GM18858 (cell line): Measurements from ENCODE around the gene NKX6-2.
"Not testable (repeated sequence)": the region's sequence is repeated elsewhere in the genome, so short reads cannot be mapped to it uniquely, and the experiment has no call there.

ENCODE experiments used
- ATAC-seq: cut with Tn5 transposase; IDR thresholded peaks from one replicate; pipeline ENCODE4 v1.9.1; 2021; ENCODE audit not compliant: unreplicated experiment

The NKX6-2 gene

GRCh38 chr10:132798403-132798802 is 12.5 kb upstream of the NKX6-2 start:
- ATAC-seq = no peak

DNA sequence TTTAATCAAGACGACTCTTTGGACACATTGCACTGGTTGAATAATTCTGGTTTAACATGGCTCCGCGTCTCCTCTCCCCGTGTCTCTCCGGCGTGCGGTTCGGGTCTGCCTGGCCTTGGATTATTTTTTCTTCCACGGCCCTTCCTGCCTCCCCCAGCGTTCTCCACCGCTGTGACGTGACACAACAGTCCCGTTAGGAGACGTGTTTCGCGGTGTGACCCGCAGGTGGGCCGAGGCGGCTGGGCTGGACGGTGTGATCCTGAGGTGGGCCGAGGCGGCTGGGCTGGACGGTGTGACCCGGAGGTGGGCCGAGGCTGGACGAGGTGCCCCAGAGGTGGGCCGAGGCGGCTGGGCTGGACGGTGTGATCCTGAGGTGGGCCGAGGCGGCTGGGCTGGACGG is 12.0 kb upstream of the NKX6-2 start:
- not testable (repeated sequence) for ATAC-seq

GRCh38 chr10:132796846-132797245 is 10.9 kb upstream of the NKX6-2 start:
- ATAC-seq = no peak

DNA sequence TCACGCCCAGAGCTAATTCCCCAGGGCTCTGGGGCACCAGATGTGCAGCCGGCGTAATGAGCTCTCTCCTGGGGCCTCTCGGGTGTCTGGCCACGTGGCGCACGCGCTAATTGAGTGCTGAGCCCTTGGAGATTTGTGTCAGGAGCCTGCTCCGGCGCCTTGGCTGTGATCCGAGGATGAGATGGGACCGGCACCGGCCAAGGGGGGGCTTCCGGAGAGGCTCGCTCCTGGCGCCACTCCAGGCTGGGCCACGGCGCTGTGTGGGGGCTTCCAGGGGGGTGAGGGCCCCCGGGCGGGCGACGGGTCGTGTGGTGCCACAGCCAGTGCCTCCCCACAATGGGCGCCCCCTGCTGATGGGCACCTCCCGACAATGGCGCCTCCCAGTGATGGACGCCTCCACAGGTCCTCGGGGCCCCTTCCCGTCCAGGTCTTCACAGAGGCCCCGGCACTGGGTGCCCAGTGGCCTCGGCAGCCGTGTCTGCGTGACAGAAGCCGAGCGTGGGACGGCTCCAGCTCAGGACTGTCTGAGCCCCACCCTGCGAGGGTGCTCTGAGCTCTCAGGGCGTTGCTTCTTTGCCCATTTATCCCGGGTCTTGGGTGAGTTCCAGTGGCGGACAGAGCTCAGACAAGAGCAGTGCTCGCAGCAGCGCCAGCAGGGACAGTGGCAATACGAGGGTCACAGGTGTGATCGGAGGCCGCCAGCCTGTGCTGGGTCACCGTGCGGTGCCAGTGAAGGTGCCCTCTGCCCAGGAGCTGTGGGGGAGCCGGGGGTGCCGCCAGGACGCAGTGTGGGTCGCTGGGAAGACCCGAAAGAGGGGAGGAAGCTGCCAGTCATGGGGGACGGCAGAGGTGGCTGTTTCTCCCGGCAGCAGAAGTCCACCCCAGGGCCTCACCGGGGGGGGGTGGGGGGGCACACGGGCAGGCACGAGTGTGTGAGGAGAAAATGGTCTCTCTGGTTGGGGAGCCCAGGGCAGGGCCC is 8.2 kb upstream of the NKX6-2 start:
- no peak for ATAC-seq

GRCh38 chr10:132793213-132793612 is 7.3 kb upstream of the NKX6-2 start:
- no peak for ATAC-seq

DNA sequence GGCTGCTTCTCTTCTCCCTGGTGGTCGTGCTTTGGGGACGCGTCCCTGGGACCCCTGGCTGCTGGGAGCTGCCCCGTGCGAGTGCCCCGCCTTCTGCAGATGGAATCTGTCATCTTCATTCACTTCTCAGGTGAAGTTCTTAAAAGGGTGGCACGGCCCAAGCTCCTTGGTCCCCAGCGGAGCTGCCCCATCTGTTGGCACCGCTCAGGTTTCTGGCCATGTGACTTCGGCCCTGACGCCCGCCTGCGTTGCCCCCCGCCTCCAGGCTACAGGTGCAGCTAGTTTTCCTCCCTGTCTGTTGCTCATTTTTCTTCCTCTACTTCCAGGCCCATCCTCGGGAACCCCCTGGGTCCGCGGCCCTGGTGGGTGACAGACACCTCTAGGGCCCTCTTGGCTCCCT is 6.8 kb upstream of the NKX6-2 start:
- ATAC-seq = no peak

DNA sequence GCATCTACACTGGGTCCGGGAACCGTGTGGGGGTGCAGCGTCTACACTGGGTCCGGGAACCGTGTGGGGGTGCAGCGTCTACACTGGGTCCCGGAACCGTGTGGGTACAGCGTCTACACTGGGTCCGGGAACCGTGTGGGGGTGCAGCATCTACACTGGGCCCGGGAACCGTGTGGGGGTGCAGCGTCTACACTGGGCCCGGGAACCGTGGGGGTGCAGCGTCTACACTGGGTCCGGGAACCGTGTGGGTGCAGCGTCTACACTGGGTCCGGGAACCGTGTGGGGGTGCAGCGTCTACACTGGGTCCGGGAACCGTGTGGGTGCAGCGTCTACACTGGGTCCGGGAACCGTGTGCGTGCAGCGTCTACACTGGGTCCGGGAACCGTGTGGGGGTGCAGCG is 6.2 kb upstream of the NKX6-2 start:
- ATAC-seq = not testable (repeated sequence)

DNA sequence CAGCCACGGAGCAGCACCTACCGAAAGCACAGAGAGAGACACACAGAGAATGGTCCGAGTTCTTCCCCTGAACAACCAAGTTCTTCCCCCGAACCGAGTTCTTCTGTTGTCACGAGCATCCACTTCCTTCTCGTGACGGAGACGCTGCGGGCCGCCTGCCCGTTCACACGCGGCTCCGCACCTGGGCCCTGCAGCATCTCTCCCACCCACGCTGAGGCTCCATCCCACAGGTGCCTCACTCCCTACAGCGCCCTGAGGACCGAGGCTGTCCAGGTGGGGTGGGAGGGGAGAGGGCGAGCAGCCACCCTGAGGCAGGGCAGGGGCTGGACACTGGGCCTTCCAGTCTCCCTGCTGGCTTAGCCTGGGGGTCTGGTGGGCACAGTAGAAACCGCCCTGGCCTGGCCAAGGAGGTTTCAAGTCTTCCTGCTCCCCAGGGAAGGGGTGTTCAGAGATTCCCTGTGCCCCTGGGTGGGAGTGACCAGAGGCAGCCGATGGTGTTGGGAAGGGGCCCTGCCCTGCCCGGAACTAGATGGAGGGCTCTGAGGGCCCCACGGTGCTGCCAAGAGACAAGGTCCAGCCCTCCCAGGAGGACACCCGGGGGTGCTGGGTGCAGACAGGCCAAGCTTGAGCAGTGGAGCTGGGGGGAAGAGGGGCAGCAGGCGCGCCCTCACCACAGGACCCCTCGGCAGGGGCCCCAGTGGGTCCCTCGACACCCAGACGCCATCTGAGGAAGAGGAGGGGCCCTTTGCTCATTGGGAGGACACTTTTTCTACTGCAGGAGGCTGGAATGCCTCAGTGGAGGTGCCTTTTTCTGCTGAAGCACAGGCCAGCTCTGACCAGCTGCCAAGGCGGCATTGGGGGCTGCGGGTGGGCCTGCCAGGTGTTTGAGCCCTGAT is 5.2 kb upstream of the NKX6-2 start:
- no peak for ATAC-seq

DNA sequence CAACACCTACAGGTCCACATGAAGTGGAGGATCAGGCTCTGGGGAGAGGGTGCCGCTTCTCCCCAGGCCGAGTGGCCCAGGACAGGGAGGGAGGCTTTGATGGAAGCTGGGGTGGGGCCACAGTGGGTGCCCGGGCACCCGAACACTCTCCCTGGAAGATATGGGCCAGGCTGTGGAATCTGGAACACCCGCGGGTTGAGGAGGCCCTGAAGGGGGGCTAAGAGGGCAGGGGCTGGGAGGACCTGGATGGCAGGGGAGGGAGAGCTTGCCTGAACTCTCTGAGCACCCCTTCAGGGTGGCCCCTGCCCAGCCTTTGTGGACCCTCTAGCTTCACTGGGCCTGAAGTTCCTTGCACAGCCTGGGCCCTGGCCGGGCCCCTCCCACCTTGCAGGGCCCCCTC is 4.5 kb upstream of the NKX6-2 start:
- ATAC-seq = no peak

GRCh38 chr10:132789659-132790148 is 3.8 kb upstream of the NKX6-2 start:
- ATAC-seq = no peak

DNA sequence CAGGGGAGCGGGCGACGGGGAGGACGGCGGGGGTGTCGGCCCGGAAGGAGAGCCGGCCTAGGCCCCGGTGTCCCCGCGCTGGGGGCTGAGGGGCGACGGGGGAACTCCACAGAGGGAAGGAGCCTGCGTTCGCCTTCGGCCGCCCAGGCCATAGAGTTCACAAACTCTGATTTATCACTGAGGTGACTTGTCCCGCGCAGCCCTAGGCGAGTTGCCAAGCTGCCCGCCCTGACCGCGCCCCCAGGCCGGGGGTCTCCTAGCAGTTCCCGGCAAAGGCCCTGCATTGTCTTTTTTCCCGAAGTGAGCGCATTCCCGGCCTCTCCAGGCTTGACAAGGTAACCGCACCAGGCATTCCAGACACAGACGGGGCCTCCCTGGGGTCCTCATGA is 2.9 kb upstream of the NKX6-2 start:
- no peak for ATAC-seq

- ATAC-seq = no peak
Observed at GRCh38 chr10:132788180-132788830, 2.4 kb upstream of the NKX6-2 start.

GRCh38 chr10:132787495-132788179 is 1.7 kb upstream of the NKX6-2 start:
- ATAC-seq = no peak

GRCh38 chr10:132786884-132787494 is 1.0 kb upstream of the NKX6-2 start:
- ATAC-seq = no peak

DNA sequence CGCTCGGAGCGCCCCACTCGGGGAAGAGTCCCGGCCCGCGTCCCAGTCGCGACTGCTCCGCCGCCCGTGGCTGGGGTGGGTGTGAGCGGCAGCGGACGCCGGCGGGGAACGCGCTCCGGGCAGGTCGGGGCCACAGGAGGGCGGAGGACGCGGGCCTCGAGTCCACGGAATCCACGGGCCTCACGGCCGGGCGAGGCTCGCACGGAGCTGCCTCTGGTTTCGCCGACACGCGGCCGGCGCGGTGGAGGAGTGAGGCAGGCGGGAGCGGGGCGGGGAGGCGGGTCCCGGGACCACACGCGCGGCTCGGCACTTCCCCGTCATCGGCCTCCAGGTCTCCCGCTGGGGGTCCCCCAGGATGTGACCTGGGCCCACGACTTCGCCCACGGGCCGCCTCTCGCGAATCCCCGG is 533 bp upstream of the NKX6-2 start:
- ATAC-seq = no peak

DNA sequence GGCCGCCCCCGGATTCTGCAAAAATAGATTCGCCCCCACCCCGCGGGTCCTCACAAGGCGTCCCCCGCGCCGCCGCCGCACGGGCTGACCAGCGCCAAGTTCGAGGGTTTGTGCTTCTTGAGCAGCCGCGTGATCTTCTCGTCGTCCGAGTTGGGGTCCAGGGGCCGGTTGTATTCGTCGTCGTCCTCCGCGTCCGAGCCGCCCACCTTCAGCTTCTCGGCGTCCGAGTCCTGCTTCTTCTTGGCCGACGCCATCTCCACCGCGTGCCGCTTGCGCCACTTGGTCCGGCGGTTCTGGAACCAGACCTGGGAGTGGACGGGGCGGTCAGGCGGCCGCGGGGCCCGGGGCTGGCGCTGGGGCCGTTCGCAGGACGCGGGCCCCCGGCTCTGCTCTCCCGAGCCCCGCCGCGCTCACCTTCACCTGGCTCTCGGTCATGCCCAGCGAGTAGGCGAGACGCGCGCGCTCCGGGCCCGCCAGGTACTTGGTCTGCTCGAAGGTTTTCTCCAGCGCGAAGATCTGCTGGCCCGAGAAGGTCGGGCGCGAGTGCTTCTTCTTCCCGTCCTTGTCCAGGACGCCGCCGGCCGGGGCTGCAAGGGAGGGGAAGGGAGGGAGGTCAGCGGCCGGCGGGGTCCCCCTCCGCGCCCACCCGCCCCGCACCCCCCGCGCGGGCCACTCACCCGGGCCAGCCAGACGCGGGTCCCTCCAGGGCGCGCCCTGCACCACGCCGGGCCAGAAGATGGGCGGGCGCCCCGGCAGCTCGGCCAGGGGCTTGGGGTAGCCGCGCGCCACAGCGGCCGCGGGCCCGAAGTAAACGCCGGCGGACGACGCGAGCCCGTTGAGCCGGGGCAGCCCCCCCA is 853 bp downstream of the NKX6-2 start:
- ATAC-seq = no peak

DNA sequence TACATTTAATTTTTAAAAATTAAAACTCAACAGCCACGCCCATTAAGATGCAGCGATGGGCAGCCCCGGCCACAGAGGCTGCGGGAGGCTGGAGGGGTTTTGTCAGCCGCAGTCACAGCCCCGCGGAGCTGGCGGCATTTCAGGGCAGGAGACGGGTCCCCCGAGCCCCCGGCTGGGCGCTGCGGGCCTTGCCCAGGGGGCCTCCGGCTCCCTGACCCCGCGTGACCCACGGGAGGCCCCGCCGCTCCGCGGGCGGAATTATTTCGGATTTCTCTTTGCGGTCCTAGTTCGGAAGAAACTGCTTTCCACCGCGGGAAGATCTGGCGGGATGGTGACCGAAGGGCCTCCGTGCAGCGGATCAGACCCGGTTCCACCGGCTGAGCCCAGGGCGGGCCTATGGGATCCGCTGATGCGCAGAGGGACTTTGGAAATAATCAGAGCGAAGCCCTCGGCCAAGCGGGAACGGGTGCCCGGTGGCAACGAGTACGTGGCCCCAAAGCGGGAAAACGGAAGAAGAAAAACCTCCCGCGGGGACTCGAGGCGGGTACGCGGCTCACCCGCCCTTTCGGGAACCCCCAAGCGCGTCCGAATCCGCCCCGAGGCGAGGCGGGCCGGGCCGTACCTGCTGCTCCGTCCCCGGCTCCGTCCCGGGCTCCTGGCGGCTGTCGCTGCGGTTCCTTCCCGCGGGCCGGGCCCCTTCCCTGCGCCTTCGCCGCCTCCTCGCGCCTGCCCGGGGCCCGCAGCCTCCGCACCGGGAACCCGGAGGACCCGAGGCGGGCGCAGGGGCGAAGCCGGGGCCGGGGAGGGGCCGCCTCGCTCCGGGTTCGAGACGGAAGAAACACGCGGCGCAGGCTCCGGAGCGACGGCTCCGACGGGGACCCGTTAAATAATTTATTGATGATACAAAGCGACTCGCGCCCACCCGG is 1.7 kb downstream of the NKX6-2 start:
- ATAC-seq = no peak
